NT2/D1 (cell line): ENCODE results near the gene GNAQ.

ENCODE experiments used
- DNase-seq: peaks from one replicate; pipeline ENCODE4 v3.0.0-alpha.2; 2011; ENCODE audit warnings: low read depth, low spot score
- H3K27me3 ChIP-seq: 2 replicates; pipeline ENCODE4 v1.6.0; 2011; ENCODE audit warnings: mild to moderate bottlenecking; ENCODE audit not compliant: insufficient read length, insufficient read depth
- H3K36me3 ChIP-seq: 2 replicates; pipeline ENCODE4 v1.6.1; 2011; ENCODE audit warnings: mild to moderate bottlenecking, low read length, mixed read lengths; ENCODE audit not compliant: insufficient read depth, insufficient read length
- H3K4me1 ChIP-seq: 2 replicates; pipeline ENCODE4 v1.5.1; 2011; ENCODE audit not compliant: insufficient read depth, insufficient read length
- H3K4me3 ChIP-seq: 2 replicates; pipeline ENCODE4 v1.5.1; 2011; ENCODE audit warnings: low read depth; ENCODE audit not compliant: insufficient read length
- H3K9ac ChIP-seq: 2 replicates; pipeline ENCODE4 v1.6.0; 2011; ENCODE audit warnings: low read depth; ENCODE audit not compliant: insufficient read length
- H3K9me3 ChIP-seq: 2 replicates; pipeline ENCODE4 v1.5.1; 2011; ENCODE audit warnings: mild to moderate bottlenecking, low read length; ENCODE audit not compliant: insufficient read depth
- SUZ12 ChIP-seq: IDR thresholded peaks from 2 replicates; pipeline ENCODE4 v1.6.1; 2011; ENCODE audit not compliant: insufficient read length, insufficient read depth; ENCODE audit errors: extremely low read depth
- YY1 ChIP-seq: IDR thresholded peaks from 2 replicates; pipeline ENCODE4 v1.6.1; 2011; ENCODE audit not compliant: insufficient read length, insufficient read depth
- ZNF274 ChIP-seq: IDR thresholded peaks from 2 replicates; pipeline ENCODE4 v1.6.1; 2011; ENCODE audit warnings: mild to moderate bottlenecking, low read depth, low read length

GNAQ gene

GRCh38 chr9:77981332-77981731 lies 50.3 kb downstream of the GNAQ start:
- DNase-seq = no peak
- Histone ChIP-seq H3K27me3 (no peaks in the 10 kb centered on the region), H3K9me3 (no peaks in the 10 kb centered on the region), H3K4me1 (no peaks in the 10 kb centered on the region), H3K9ac (no peak overlapping the region), H3K36me3 (peaks cover 5% of the 10 kb centered on the region), H3K4me3 (no peak overlapping the region)
- TF ChIP-seq ZNF274 (no peak), SUZ12 (no peak), YY1 (no peak)

GRCh38 chr9:77980622-77981021 lies 51.0 kb downstream of the GNAQ start:
- TF ChIP-seq ZNF274 = no peak
- TF ChIP-seq YY1 = no peak
- TF ChIP-seq SUZ12 = no peak
- Histone ChIP-seq H3K9me3 (no peaks in the 10 kb centered on the region), H3K36me3 (peaks cover 5% of the 10 kb centered on the region), H3K4me1 (no peaks in the 10 kb centered on the region), H3K9ac (no peak overlapping the region), H3K4me3 (no peak overlapping the region), H3K27me3 (no peaks in the 10 kb centered on the region)
- DNase-seq = no peak

GRCh38 chr9:77978086-77978781 lies 53.4 kb downstream of the GNAQ start:
- TF ChIP-seq ZNF274 = no peak
- TF ChIP-seq YY1 = no peak
- TF ChIP-seq SUZ12 = no peak
- no peak overlapping the region for H3K4me3 ChIP-seq
- no peak for DNase-seq
- no peaks in the 10 kb centered on the region for H3K9me3 ChIP-seq
- H3K27me3 ChIP-seq = no peaks in the 10 kb centered on the region
- peaks cover 3% of the 10 kb centered on the region for H3K4me1 ChIP-seq
- peaks cover 5% of the 10 kb centered on the region for H3K36me3 ChIP-seq
- H3K9ac ChIP-seq = no peak overlapping the region

- TF ChIP-seq SUZ12 (no peak), ZNF274 (no peak)
- H3K9me3 ChIP-seq = no peaks in the 10 kb centered on the region
- H3K36me3 ChIP-seq = peaks cover 5% of the 10 kb centered on the region
- H3K4me3 ChIP-seq = no peak overlapping the region
- H3K4me1 ChIP-seq = peaks cover 3% of the 10 kb centered on the region
- no peak overlapping the region for H3K9ac ChIP-seq
- DNase-seq = peak; percentile 51
- H3K27me3 ChIP-seq = no peaks in the 10 kb centered on the region
Observed at GRCh38 chr9:77977210-77977611, 54.4 kb downstream of the GNAQ start.

GRCh38 chr9:77975806-77976205 lies 55.8 kb downstream of the GNAQ start:
- H3K9ac ChIP-seq = no peak overlapping the region
- H3K9me3 ChIP-seq = no peaks in the 10 kb centered on the region
- no peak for DNase-seq
- peaks cover 3% of the 10 kb centered on the region for H3K4me1 ChIP-seq
- H3K36me3 ChIP-seq = peaks cover 5% of the 10 kb centered on the region
- H3K4me3 ChIP-seq = no peak overlapping the region
- no peak for TF ChIP-seq SUZ12
- TF ChIP-seq YY1 = no peak
- no peak for TF ChIP-seq ZNF274
- H3K27me3 ChIP-seq = no peaks in the 10 kb centered on the region

GRCh38 chr9:77975036-77975435 lies 56.6 kb downstream of the GNAQ start:
- Histone ChIP-seq H3K27me3 (no peaks in the 10 kb centered on the region), H3K36me3 (peaks cover 5% of the 10 kb centered on the region), H3K9me3 (no peaks in the 10 kb centered on the region), H3K4me3 (no peak overlapping the region), H3K9ac (no peak overlapping the region), H3K4me1 (peaks cover 3% of the 10 kb centered on the region)
- no peak for DNase-seq
- TF ChIP-seq SUZ12 = no peak
- TF ChIP-seq ZNF274 = no peak
- no peak for TF ChIP-seq YY1

- Histone ChIP-seq H3K4me3 (no peak overlapping the region), H3K27me3 (no peaks in the 10 kb centered on the region), H3K4me1 (peaks cover 3% of the 10 kb centered on the region), H3K36me3 (peaks cover 5% of the 10 kb centered on the region), H3K9ac (no peak overlapping the region), H3K9me3 (no peaks in the 10 kb centered on the region)
- no peak for DNase-seq
- TF ChIP-seq ZNF274 (no peak), SUZ12 (no peak), YY1 (no peak)
Observed at GRCh38 chr9:77974434-77974833, 57.2 kb downstream of the GNAQ start.
